Endothelial cell of umbilical vein (primary cell): Measurements from ENCODE around the gene ITPRIPL2.

Source experiments
- CTCF ChIP-seq, 2 donors: IDR thresholded peaks; 1 replicate in 1 of 2; 2 replicates in 1 of 2; pipeline ENCODE4 v1.5.1; 2011; ENCODE audit warnings: low read length in 2 of 2, mild to moderate bottlenecking in 2 of 2, moderate library complexity in 2 of 2, control low read depth in 1 of 2, inconsistent platforms in 1 of 2, low read depth in 1 of 2; ENCODE audit not compliant: insufficient read depth in 1 of 2; ENCODE audit errors: extremely low read depth in 1 of 2
- EZH2 ChIP-seq: IDR thresholded peaks from 2 replicates; pipeline ENCODE4 v1.6.1; 2012; ENCODE audit warnings: borderline replicate concordance, low read depth, mild to moderate bottlenecking, moderate library complexity, low read length, inconsistent platforms; ENCODE audit not compliant: severe bottlenecking
- JUN ChIP-seq: IDR thresholded peaks from 2 replicates; pipeline ENCODE4 v1.6.1; 2011; ENCODE audit warnings: borderline replicate concordance, low read depth; ENCODE audit not compliant: insufficient read length, insufficient read depth
- POLR2A ChIP-seq: IDR thresholded peaks from 2 replicates; pipeline ENCODE4 v1.6.1; 2012; ENCODE audit warnings: low read depth, mild to moderate bottlenecking, control low read depth, low read length
- POLR2AphosphoS5 ChIP-seq: IDR thresholded peaks from 2 replicates; pipeline ENCODE4 v1.6.1; 2012; ENCODE audit warnings: low read depth, mild to moderate bottlenecking, control low read depth, low read length, moderate library complexity; ENCODE audit not compliant: insufficient read depth

GRCh38 chr16:19131825-19132218 is 18.1 kb downstream of the ITPRIPL2 start:
- no peak for TF ChIP-seq CTCF (IDR thresholded peaks at IDR 0.05; ENCODE audit: extremely low read depth in 1 of 2, insufficient read depth in 1 of 2, low read depth in 1 of 2, low read length in 2 of 2)
- no peak for TF ChIP-seq EZH2
- TF ChIP-seq POLR2A = no peak
- peak; percentile 89 for TF ChIP-seq JUN
- TF ChIP-seq POLR2AphosphoS5 = no peak
